GM12865 (cell line): ENCODE data around the gene CASK.
A peak's percentile ranks its signal among the peaks of the same experiment; 100 is the strongest.

Experiments used
- DNase-seq: peaks from one replicate; pipeline ENCODE4 v3.0.0; 2010; ENCODE audit warnings: low read depth
- H3K4me3 ChIP-seq: 2 replicates; pipeline ENCODE4 v1.5.1; 2011; ENCODE audit warnings: mild to moderate bottlenecking, low read depth, low read length, control low read depth
- CTCF ChIP-seq: IDR thresholded peaks from 2 replicates; pipeline ENCODE4 v1.5.1; 2011; ENCODE audit warnings: low read length, control low read depth, low read depth, inconsistent platforms; ENCODE audit not compliant: insufficient read depth; ENCODE audit errors: missing control alignments

CASK gene

GRCh38 chrX:41758401-41758800 lies 165.0 kb downstream of the CASK start:
- TF ChIP-seq CTCF = no peak
- H3K4me3 ChIP-seq = no peak overlapping the region
- no peak for DNase-seq

- no peak overlapping the region for H3K4me3 ChIP-seq
- DNase-seq = no peak
- no peak for TF ChIP-seq CTCF
Measured at GRCh38 chrX:41750716-41751115, 172.6 kb downstream of the CASK start.

DNA sequence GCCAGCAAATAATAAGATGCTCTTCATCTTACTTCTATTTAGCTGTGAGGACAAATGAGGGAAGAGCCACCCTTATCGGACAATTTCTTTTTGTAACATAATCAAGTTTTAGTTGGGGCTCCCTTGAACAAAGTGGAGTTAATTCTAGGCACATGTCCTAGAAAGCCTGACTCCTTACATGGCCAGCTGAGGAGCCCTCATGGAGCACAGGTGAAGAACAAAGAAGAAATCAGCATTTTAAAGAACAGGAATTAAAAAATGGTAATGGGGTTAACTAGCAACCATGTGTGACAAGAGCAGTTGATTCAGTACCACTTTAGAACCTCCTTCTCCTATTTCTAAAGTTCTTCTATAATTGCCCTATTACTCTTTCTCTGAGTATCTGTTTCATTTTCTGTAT lies 183.5 kb downstream of the CASK start:
- no peak for DNase-seq
- no peak for TF ChIP-seq CTCF
- no peak overlapping the region for H3K4me3 ChIP-seq

GRCh38 chrX:41737065-41737464 lies 186.3 kb downstream of the CASK start:
- no peak for DNase-seq
- no peak overlapping the region for H3K4me3 ChIP-seq
- no peak for TF ChIP-seq CTCF

GRCh38 chrX:41734530-41734929 lies 188.8 kb downstream of the CASK start:
- DNase-seq = peak; percentile 28
- TF ChIP-seq CTCF = peak; percentile 43
- H3K4me3 ChIP-seq = no peak overlapping the region

GRCh38 chrX:41733939-41734338 lies 189.4 kb downstream of the CASK start:
- peak; percentile 90 for DNase-seq
- no peak for TF ChIP-seq CTCF
- no peak overlapping the region for H3K4me3 ChIP-seq

DNA sequence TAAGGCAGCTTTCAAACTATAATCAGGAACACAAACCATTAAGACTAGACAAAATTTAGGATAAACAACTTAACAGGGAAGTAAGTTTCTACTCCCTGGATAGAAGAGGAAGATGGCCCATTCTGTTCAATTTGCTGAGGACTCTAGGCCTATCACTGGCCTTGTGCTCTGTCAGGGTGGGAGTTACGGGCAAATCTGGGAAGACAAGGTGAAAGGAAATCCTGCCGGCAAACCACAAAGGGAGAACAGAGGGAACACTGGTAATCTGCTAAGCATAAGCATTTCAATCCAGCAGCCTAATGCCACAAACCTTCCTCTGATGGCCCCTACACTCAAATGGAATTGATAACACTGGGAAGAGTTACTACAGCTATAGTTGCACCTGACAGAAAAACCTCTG lies 191.1 kb downstream of the CASK start:
- TF ChIP-seq CTCF = no peak
- no peak for DNase-seq
- H3K4me3 ChIP-seq = no peak overlapping the region
